HEK293T (cell line): Measurements from ENCODE around the gene HIVEP3.

Experiments
- BHLHE40 ChIP-seq: fragments of 450-650 bp; IDR thresholded peaks from 2 replicates; pipeline ENCODE4 v1.6.1; 2016; ENCODE audit warnings: mild to moderate bottlenecking, moderate library complexity, borderline replicate concordance
- CTBP1 ChIP-seq: fragments of 450-650 bp; IDR thresholded peaks from 2 replicates; pipeline ENCODE4 v1.6.1; 2016; ENCODE audit warnings: borderline replicate concordance
- ELF4 ChIP-seq: fragments of 450-650 bp; IDR thresholded peaks from 2 replicates; pipeline ENCODE4 v1.6.1; 2017; ENCODE audit warnings: antibody characterized with exemption
- FOXA1 ChIP-seq: fragments of 450-650 bp; IDR thresholded peaks from 2 replicates; pipeline ENCODE4 v1.6.1; 2016; ENCODE audit warnings: mild to moderate bottlenecking
- FOXM1 ChIP-seq: fragments of 450-650 bp; IDR thresholded peaks from 2 replicates; pipeline ENCODE4 v1.6.1; 2017; ENCODE audit warnings: mild to moderate bottlenecking, borderline replicate concordance
- HDGF ChIP-seq: fragments of 450-650 bp; IDR thresholded peaks from 2 replicates; pipeline ENCODE4 v1.6.1; 2017; ENCODE audit warnings: antibody characterized with exemption, borderline replicate concordance
- L3MBTL2 ChIP-seq: fragments of 450-650 bp; conservative IDR thresholded peaks from 2 replicates; pipeline ENCODE4 v1.6.1; 2016; ENCODE audit warnings: mild to moderate bottlenecking
- LEF1 ChIP-seq: fragments of 450-650 bp; IDR thresholded peaks from 2 replicates; pipeline ENCODE4 v1.6.1; 2017; ENCODE audit warnings: mild to moderate bottlenecking, borderline replicate concordance
- NFRKB ChIP-seq: fragments of 450-650 bp; IDR thresholded peaks from 2 replicates; pipeline ENCODE4 v1.6.1; 2016; ENCODE audit warnings: mild to moderate bottlenecking, moderate library complexity
- SP1 ChIP-seq: fragments of 450-650 bp; IDR thresholded peaks from 2 replicates; pipeline ENCODE4 v1.6.1; 2017
- SUZ12 ChIP-seq: fragments of 450-650 bp; IDR thresholded peaks from 2 replicates; pipeline ENCODE4 v1.6.1; 2016; ENCODE audit warnings: mild to moderate bottlenecking
- TARDBP ChIP-seq: fragments of 450-650 bp; IDR thresholded peaks from 2 replicates; pipeline ENCODE4 v1.6.1; 2016
- ZNF384 ChIP-seq: fragments of 450-650 bp; IDR thresholded peaks from 2 replicates; pipeline ENCODE4 v1.6.1; 2016
- TF ChIP-seq, protein P1 (sequence below): fragments of 450-650 bp; IDR thresholded peaks from 2 replicates; pipeline ENCODE4 v1.6.1; 2016

DNA sequence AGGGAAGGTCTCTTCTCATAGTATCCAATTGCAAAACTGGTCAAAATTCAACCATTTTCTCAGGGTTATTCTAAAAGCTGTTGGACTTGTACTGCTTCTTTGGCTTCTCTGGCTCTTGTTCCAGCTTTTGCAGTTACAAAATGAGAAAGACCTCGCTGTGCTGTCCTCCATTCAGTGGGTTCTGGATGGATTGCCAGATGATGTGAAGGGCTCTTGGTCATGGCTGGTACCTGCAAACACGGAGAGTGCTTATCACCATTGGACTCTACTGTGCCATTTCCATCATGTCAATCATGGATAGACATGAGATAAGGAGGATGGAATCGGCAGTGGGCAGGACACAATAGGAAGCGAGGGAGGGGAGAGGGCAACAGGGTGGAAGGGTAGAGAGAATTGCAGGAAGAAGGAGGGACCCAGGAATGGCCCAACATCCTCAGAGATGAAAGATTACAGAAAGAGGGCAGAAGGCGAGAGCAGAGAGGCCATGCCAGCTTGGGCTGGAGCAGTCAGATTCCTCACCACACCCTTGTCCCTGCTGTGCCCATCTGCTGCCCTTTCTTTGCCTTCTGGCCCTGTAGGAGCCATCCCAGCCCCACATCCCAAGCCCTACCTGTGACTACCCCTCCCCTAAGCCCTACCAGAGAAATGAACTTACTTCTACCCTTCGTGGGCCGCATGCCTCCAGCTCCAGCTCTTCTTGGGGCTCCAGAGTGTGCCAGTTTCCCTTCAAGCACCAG, 70.3 kb downstream of the HIVEP3 start:
- TF ChIP-seq LEF1 (no peak), FOXA1 (no peak), ELF4 (no peak), ZNF384 (no peak), HDGF (no peak), TARDBP (no peak), SUZ12 (no peak), FOXM1 (no peak), SP1 (no peak), CTBP1 (no peak), BHLHE40 (no peak), NFRKB (no peak), L3MBTL2 (no peak)
- TF ChIP-seq, protein P1, sequence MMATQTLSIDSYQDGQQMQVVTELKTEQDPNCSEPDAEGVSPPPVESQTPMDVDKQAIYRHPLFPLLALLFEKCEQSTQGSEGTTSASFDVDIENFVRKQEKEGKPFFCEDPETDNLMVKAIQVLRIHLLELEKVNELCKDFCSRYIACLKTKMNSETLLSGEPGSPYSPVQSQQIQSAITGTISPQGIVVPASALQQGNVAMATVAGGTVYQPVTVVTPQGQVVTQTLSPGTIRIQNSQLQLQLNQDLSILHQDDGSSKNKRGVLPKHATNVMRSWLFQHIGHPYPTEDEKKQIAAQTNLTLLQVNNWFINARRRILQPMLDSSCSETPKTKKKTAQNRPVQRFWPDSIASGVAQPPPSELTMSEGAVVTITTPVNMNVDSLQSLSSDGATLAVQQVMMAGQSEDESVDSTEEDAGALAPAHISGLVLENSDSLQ, result no peak
